Measurements from ENCODE around the gene TSHZ2.

Gene TSHZ2

GRCh38 chr20:53057579-53057978, 85.4 kb downstream of the TSHZ2 start:
- Histone ChIP-seq H3K9ac (ENCODE audit: low read length) (no peak overlapping the region), H3K27me3 (ENCODE audit: low read depth, low read length) (no peaks in the 10 kb centered on the region), H3K36me3 (replicated peaks; ENCODE audit: low read depth, low read length) (no peaks in the 10 kb centered on the region), H2AFZ (ENCODE audit: low read depth, low read length) (no peak overlapping the region), H3K4me3 (ENCODE audit: low read length) (no peak overlapping the region), H3K79me2 (ENCODE audit: low read length) (no peaks in the 10 kb centered on the region), H3K27ac (ENCODE audit: low read length) (no peak overlapping the region), H3K4me1 (ENCODE audit: low read length) (no peaks in the 10 kb centered on the region), H3K4me2 (ENCODE audit: low read length) (no peak overlapping the region), H4K20me1 (ENCODE audit: insufficient read depth, low read length) (no peaks in the 10 kb centered on the region), H3K9me3 (ENCODE audit: insufficient read depth, low read length) (no peaks in the 10 kb centered on the region)
- TF ChIP-seq EZH2phosphoT487 (IDR thresholded peaks at IDR 0.05; ENCODE audit: low read depth), result no peak

- no peaks in the 10 kb centered on the region for H3K4me1 ChIP-seq (ENCODE audit: low read length)
- H3K4me3 ChIP-seq (ENCODE audit: low read length), result no peak overlapping the region
- no peaks in the 10 kb centered on the region for H3K9me3 ChIP-seq (ENCODE audit: insufficient read depth, low read length)
- TF ChIP-seq CTCF (IDR thresholded peaks at IDR 0.05; ENCODE audit: low read depth, low read length), result no peak
- TF ChIP-seq EZH2phosphoT487 (IDR thresholded peaks at IDR 0.05; ENCODE audit: low read depth), result no peak
- no peak overlapping the region for H3K27ac ChIP-seq (ENCODE audit: low read length)
- no peaks in the 10 kb centered on the region for H3K79me2 ChIP-seq (ENCODE audit: low read length)
- no peak overlapping the region for H2AFZ ChIP-seq (ENCODE audit: low read depth, low read length)
- no peaks in the 10 kb centered on the region for H4K20me1 ChIP-seq (ENCODE audit: insufficient read depth, low read length)
- no peak overlapping the region for H3K4me2 ChIP-seq (ENCODE audit: low read length)
- H3K27me3 ChIP-seq (ENCODE audit: low read depth, low read length), result no peaks in the 10 kb centered on the region
- no peak overlapping the region for H3K9ac ChIP-seq (ENCODE audit: low read length)
- H3K36me3 ChIP-seq (replicated peaks; ENCODE audit: low read depth, low read length), result no peaks in the 10 kb centered on the region
Observed at GRCh38 chr20:53059848-53060247, 87.7 kb downstream of the TSHZ2 start.

GRCh38 chr20:53061192-53062108, 89.3 kb downstream of the TSHZ2 start:
- Histone ChIP-seq H4K20me1 (ENCODE audit: insufficient read depth, low read length) (no peaks in the 10 kb centered on the region), H3K79me2 (ENCODE audit: low read length) (no peaks in the 10 kb centered on the region), H3K27me3 (ENCODE audit: low read depth, low read length) (no peaks in the 10 kb centered on the region), H3K4me1 (ENCODE audit: low read length) (no peaks in the 10 kb centered on the region), H3K36me3 (replicated peaks; ENCODE audit: low read depth, low read length) (no peaks in the 10 kb centered on the region), H2AFZ (ENCODE audit: low read depth, low read length) (no peak overlapping the region), H3K9ac (ENCODE audit: low read length) (no peak overlapping the region), H3K9me3 (ENCODE audit: insufficient read depth, low read length) (no peaks in the 10 kb centered on the region), H3K27ac (ENCODE audit: low read length) (no peak overlapping the region), H3K4me3 (ENCODE audit: low read length) (no peak overlapping the region), H3K4me2 (ENCODE audit: low read length) (no peak overlapping the region)
- TF ChIP-seq CTCF (IDR thresholded peaks at IDR 0.05; ENCODE audit: low read depth, low read length) (no peak), EZH2phosphoT487 (IDR thresholded peaks at IDR 0.05; ENCODE audit: low read depth) (no peak)

- no peaks in the 10 kb centered on the region for H4K20me1 ChIP-seq (ENCODE audit: insufficient read depth, low read length)
- no peaks in the 10 kb centered on the region for H3K36me3 ChIP-seq (replicated peaks; ENCODE audit: low read depth, low read length)
- H3K4me3 ChIP-seq (ENCODE audit: low read length), result no peak overlapping the region
- TF ChIP-seq EZH2phosphoT487 (IDR thresholded peaks at IDR 0.05; ENCODE audit: low read depth), result no peak
- TF ChIP-seq CTCF (IDR thresholded peaks at IDR 0.05; ENCODE audit: low read depth, low read length), result no peak
- no peak overlapping the region for H3K27ac ChIP-seq (ENCODE audit: low read length)
- H3K4me2 ChIP-seq (ENCODE audit: low read length), result no peak overlapping the region
- no peaks in the 10 kb centered on the region for H3K27me3 ChIP-seq (ENCODE audit: low read depth, low read length)
- no peak overlapping the region for H2AFZ ChIP-seq (ENCODE audit: low read depth, low read length)
- peaks cover 10% of the 10 kb centered on the region; the same call in 1 of the 2 replicates for H3K9me3 ChIP-seq (ENCODE audit: insufficient read depth, low read length)
- no peaks in the 10 kb centered on the region for H3K4me1 ChIP-seq (ENCODE audit: low read length)
- H3K79me2 ChIP-seq (ENCODE audit: low read length), result no peaks in the 10 kb centered on the region
- no peak overlapping the region for H3K9ac ChIP-seq (ENCODE audit: low read length)
Observed at GRCh38 chr20:53064935-53065334, 92.8 kb downstream of the TSHZ2 start.
